IPS DF 6.9 (cell line): ENCODE data around the gene BPIFA2.
"Not testable (repeated sequence)": the region's sequence is repeated elsewhere in the genome, so short reads cannot be mapped to it uniquely, and the experiment has no call there.

ENCODE experiments used
- DNase-seq: peaks from one replicate; pipeline ENCODE4 v3.0.0-alpha.2; 2013; ENCODE audit warnings: low read depth, low spot score
- H3K27ac ChIP-seq: one replicate; pipeline ENCODE4 v1.5.1; 2013; ENCODE audit warnings: low read length, control low read depth
- H3K27me3 ChIP-seq: 2 replicates; pipeline ENCODE4 v1.6.1; 2013; ENCODE audit warnings: mild to moderate bottlenecking, low read length; ENCODE audit not compliant: control insufficient read depth, insufficient read depth
- H3K36me3 ChIP-seq: 2 replicates; pipeline ENCODE4 v1.6.1; 2013; ENCODE audit warnings: low read length; ENCODE audit not compliant: control insufficient read depth, insufficient read depth
- H3K4me1 ChIP-seq: 2 replicates; pipeline ENCODE4 v1.6.1; 2013; ENCODE audit warnings: low read length; ENCODE audit not compliant: control insufficient read depth, insufficient read depth
- H3K4me3 ChIP-seq: 2 replicates; pipeline ENCODE4 v1.5.1; 2013; ENCODE audit warnings: mild to moderate bottlenecking, low read length
- H3K9me3 ChIP-seq: 2 replicates; pipeline ENCODE4 v1.6.1; 2013; ENCODE audit warnings: low read length, inconsistent platforms; ENCODE audit not compliant: control insufficient read depth, insufficient read depth
- WGBS: extraction: QIAGEN DNeasy Blood & Tissue Kit; methylation state at CpG from one replicate; pipeline ENCODE4 v1.1.7; 2013; ENCODE audit warnings: mixed read lengths, missing lambda C conversion rate; ENCODE audit not compliant: insufficient read length, insufficient coverage; 5-methylcytosine and 5-hydroxymethylcytosine counted together

BPIFA2 gene

GRCh38 chr20:33176101-33176500 is 8.1 kb downstream of the BPIFA2 start:
- no peak overlapping the region for H3K27ac ChIP-seq
- WGBS = no CpG with 5 or more reads among the region's 3 CpGs
- DNase-seq = no peak

GRCh38 chr20:33177866-33178265 is 9.9 kb downstream of the BPIFA2 start:
- WGBS = no CpG with 5 or more reads among the region's 9 CpGs
- H3K9me3 ChIP-seq = no peaks in the 10 kb centered on the region
- H3K4me3 ChIP-seq = no peak overlapping the region
- peaks cover 2% of the 10 kb centered on the region; the same call in 1 of the 2 replicates for H3K4me1 ChIP-seq
- H3K27me3 ChIP-seq = no peaks in the 10 kb centered on the region
- H3K27ac ChIP-seq = no peak overlapping the region
- no peak for DNase-seq
- H3K36me3 ChIP-seq = no peaks in the 10 kb centered on the region

More at GRCh38 chr20:33176101-33176500, 8.1 kb downstream of the BPIFA2 start:
- no peaks in the 10 kb centered on the region for H3K9me3 ChIP-seq
- peaks cover 2% of the 10 kb centered on the region; the same call in 1 of the 2 replicates for H3K4me1 ChIP-seq
- no peaks in the 10 kb centered on the region for H3K27me3 ChIP-seq
- H3K4me3 ChIP-seq = no peak overlapping the region
- no peaks in the 10 kb centered on the region for H3K36me3 ChIP-seq

- Histone ChIP-seq H3K27me3 (no peaks in the 10 kb centered on the region), H3K4me1 (peaks cover 2% of the 10 kb centered on the region; the same call in 1 of the 2 replicates), H3K4me3 (no peak overlapping the region), H3K9me3 (no peaks in the 10 kb centered on the region), H3K27ac (no peak overlapping the region), H3K36me3 (no peaks in the 10 kb centered on the region)
- no CpG with 5 or more reads among the region's 6 CpGs for WGBS
- DNase-seq = no peak
Observed at GRCh38 chr20:33178726-33179125, 10.8 kb downstream of the BPIFA2 start.

GRCh38 chr20:33180169-33180568 is 12.2 kb downstream of the BPIFA2 start:
- H3K4me1 ChIP-seq = peaks cover 2% of the 10 kb centered on the region; the same call in 1 of the 2 replicates
- H3K4me3 ChIP-seq = no peak overlapping the region
- no peak overlapping the region for H3K27ac ChIP-seq
- H3K9me3 ChIP-seq = no peaks in the 10 kb centered on the region
- WGBS = no CpG with 5 or more reads among the region's 5 CpGs
- H3K36me3 ChIP-seq = no peaks in the 10 kb centered on the region
- no peaks in the 10 kb centered on the region for H3K27me3 ChIP-seq
- DNase-seq = no peak

- no peak for DNase-seq
- WGBS = no CpG with 5 or more reads among the region's 1 CpG
- no peak overlapping the region for H3K4me3 ChIP-seq
Observed at GRCh38 chr20:33181482-33182093, 13.6 kb downstream of the BPIFA2 start.

GRCh38 chr20:33183312-33183711 is 15.4 kb downstream of the BPIFA2 start:
- H3K27me3 ChIP-seq = no peaks in the 10 kb centered on the region
- WGBS = no CpG with 5 or more reads among the region's 2 CpGs
- no peak overlapping the region for H3K4me3 ChIP-seq
- H3K36me3 ChIP-seq = no peaks in the 10 kb centered on the region
- H3K4me1 ChIP-seq = no peaks in the 10 kb centered on the region
- H3K9me3 ChIP-seq = no peaks in the 10 kb centered on the region
- DNase-seq = no peak
- H3K27ac ChIP-seq = no peak overlapping the region

More at GRCh38 chr20:33181482-33182093, 13.6 kb downstream of the BPIFA2 start:
- no peaks in the 10 kb centered on the region for H3K36me3 ChIP-seq
- no peaks in the 10 kb centered on the region for H3K27me3 ChIP-seq
- H3K4me1 ChIP-seq = peaks cover 2% of the 10 kb centered on the region; the same call in 1 of the 2 replicates
- H3K9me3 ChIP-seq = no peaks in the 10 kb centered on the region
- H3K27ac ChIP-seq = no peak overlapping the region

- H3K36me3 ChIP-seq, H3K4me3 ChIP-seq, H3K27ac ChIP-seq, H3K9me3 ChIP-seq, DNase-seq, H3K4me1 ChIP-seq, H3K27me3 ChIP-seq: not testable (repeated sequence)
- WGBS = no CpG with 5 or more reads among the region's 40 CpGs
Observed at GRCh38 chr20:33185031-33185590, 17.2 kb downstream of the BPIFA2 start.

- Histone ChIP-seq H3K4me1 (no peaks in the 10 kb centered on the region), H3K4me3 (no peak overlapping the region)
- no CpG with 5 or more reads among the region's 4 CpGs for WGBS
Observed at GRCh38 chr20:33187491-33187890, 19.5 kb downstream of the BPIFA2 start.

GRCh38 chr20:33188421-33188820 is 20.5 kb downstream of the BPIFA2 start:
- Histone ChIP-seq H3K9me3 (no peaks in the 10 kb centered on the region), H3K27ac (no peak overlapping the region), H3K4me3 (no peak overlapping the region), H3K4me1 (no peaks in the 10 kb centered on the region), H3K27me3 (no peaks in the 10 kb centered on the region), H3K36me3 (no peaks in the 10 kb centered on the region)
- no CpG with 5 or more reads among the region's 9 CpGs for WGBS
- no peak for DNase-seq

More at GRCh38 chr20:33187491-33187890, 19.5 kb downstream of the BPIFA2 start:
- H3K9me3 ChIP-seq = no peaks in the 10 kb centered on the region
- no peak overlapping the region for H3K27ac ChIP-seq
- DNase-seq = no peak
- no peaks in the 10 kb centered on the region for H3K27me3 ChIP-seq
- no peaks in the 10 kb centered on the region for H3K36me3 ChIP-seq

- Histone ChIP-seq H3K36me3 (no peaks in the 10 kb centered on the region), H3K4me3 (no peak overlapping the region), H3K9me3 (no peaks in the 10 kb centered on the region), H3K4me1 (no peaks in the 10 kb centered on the region), H3K27ac (no peak overlapping the region), H3K27me3 (no peaks in the 10 kb centered on the region)
- DNase-seq = no peak
- no CpG with 5 or more reads among the region's 3 CpGs for WGBS
Observed at GRCh38 chr20:33191484-33191883, 23.5 kb downstream of the BPIFA2 start.

GRCh38 chr20:33191955-33192354 is 24.0 kb downstream of the BPIFA2 start:
- Histone ChIP-seq H3K9me3 (no peaks in the 10 kb centered on the region), H3K4me3 (no peak overlapping the region), H3K27me3 (no peaks in the 10 kb centered on the region), H3K4me1 (no peaks in the 10 kb centered on the region), H3K27ac (no peak overlapping the region), H3K36me3 (no peaks in the 10 kb centered on the region)
- WGBS = no CpG with 5 or more reads among the region's 1 CpG
- DNase-seq = no peak
